Fibroblast of lung (primary cell): Measurements from ENCODE around the gene RBM4B. TPM values are rescaled to one million over a fixed set of nuclear protein-coding genes. Genes with fewer than 3 reads are reported as not detected.

Source experiments
- DNase-seq, 2 donors: peaks; one replicate each; pipeline versions ENCODE4 v3.0.0 to v3.0.0-alpha.2; 2010; ENCODE audit warnings: low read depth in 2 of 2
- H2AFZ ChIP-seq: 2 replicates; pipeline ENCODE4 v1.5.1; 2012; ENCODE audit warnings: low read length, control low read depth, inconsistent platforms
- H3K27ac ChIP-seq: 2 replicates; pipeline ENCODE4 v1.5.1; 2011; ENCODE audit warnings: low read length, control low read depth; ENCODE audit not compliant: insufficient read depth
- H3K27me3 ChIP-seq: 2 replicates; pipeline ENCODE4 v1.5.1; 2011; ENCODE audit warnings: mild to moderate bottlenecking, low read length; ENCODE audit not compliant: control insufficient read depth, insufficient read depth
- H3K36me3 ChIP-seq: 2 replicates; pipeline ENCODE4 v1.5.1; 2011; ENCODE audit warnings: low read length; ENCODE audit not compliant: control insufficient read depth, insufficient read depth
- H3K4me1 ChIP-seq: 2 replicates; pipeline ENCODE4 v1.5.1; 2011; ENCODE audit warnings: low read length; ENCODE audit not compliant: control insufficient read depth, insufficient read depth; ENCODE audit errors: extremely low read depth
- H3K4me2 ChIP-seq: 2 replicates; pipeline ENCODE4 v1.5.1; 2011; ENCODE audit warnings: low read length, control low read depth; ENCODE audit not compliant: insufficient read depth; ENCODE audit errors: extremely low read depth
- H3K4me3 ChIP-seq, 4 experiments: fragments of 200-600 bp in 1 of 4; sonication (generic) in 1 of 4; replicated peaks in 1 of 4; 2 replicates each; pipeline ENCODE4 v1.5.1; 2011 to 2016; ENCODE audit warnings: low read length in 4 of 4, low read depth in 3 of 4, mild to moderate bottlenecking in 3 of 4, control low read depth in 2 of 4, inconsistent platforms in 1 of 4, mixed read lengths in 1 of 4; ENCODE audit not compliant: insufficient read depth in 1 of 4; ENCODE audit errors: control extremely low read depth in 1 of 4
- H3K79me2 ChIP-seq: 2 replicates; pipeline ENCODE4 v1.5.1; 2012; ENCODE audit warnings: mild to moderate bottlenecking, low read length, inconsistent platforms; ENCODE audit not compliant: control insufficient read depth, insufficient read depth
- H3K9ac ChIP-seq: 2 replicates; pipeline ENCODE4 v1.5.1; 2011; ENCODE audit warnings: mild to moderate bottlenecking, low read length, control low read depth; ENCODE audit not compliant: insufficient read depth
- H3K9me3 ChIP-seq: 2 replicates; pipeline ENCODE4 v1.5.1; 2012; ENCODE audit warnings: low read depth, low read length; ENCODE audit not compliant: control insufficient read depth, insufficient read depth
- H4K20me1 ChIP-seq: 2 replicates; pipeline ENCODE4 v1.5.1; 2011; ENCODE audit warnings: low read length; ENCODE audit not compliant: control insufficient read depth, insufficient read depth; ENCODE audit errors: extremely low read depth
- EZH2 ChIP-seq: IDR thresholded peaks from 2 replicates; pipeline ENCODE4 v1.5.1; 2012; ENCODE audit warnings: low read length, control low read depth, mild to moderate bottlenecking; ENCODE audit errors: missing control alignments
- polyA minus RNA-seq: library from RNA; depleted of rRNA, polyadenylated mRNA; stranded (reverse); fragments of >200 nt; gene quantifications from 2 replicates; pipeline ENCODE4 v1.2.3, GENCODE V29; 2011; ENCODE audit warnings: low replicate concordance
- polyA plus RNA-seq, 2 donors: library from polyadenylated mRNA; depleted of rRNA in 1 of 2; stranded (reverse) in 1 of 2; unstranded in 1 of 2; fragments of >200 nt; gene quantifications; 2 replicates each; pipeline ENCODE4 v1.2.1, GENCODE V29; 2011 to 2012; ENCODE audit warnings: missing spikeins in 1 of 2
- total RNA-seq: library from RNA; depleted of rRNA; stranded (reverse); fragments of >200 nt; gene quantifications from 2 replicates; pipeline ENCODE4 v1.2.1, GENCODE V29; 2014
- TF ChIP-seq, protein P1 (sequence below), 2 donors: IDR thresholded peaks in 1 of 2; conservative IDR thresholded peaks in 1 of 2; 1 replicate in 1 of 2; 2 replicates in 1 of 2; pipeline ENCODE4 v1.5.1; 2011 to 2012; ENCODE audit warnings: low read length in 2 of 2, control low read depth in 1 of 2, inconsistent platforms in 1 of 2, low read depth in 1 of 2, mild to moderate bottlenecking in 1 of 2

The RBM4B gene, protein sequence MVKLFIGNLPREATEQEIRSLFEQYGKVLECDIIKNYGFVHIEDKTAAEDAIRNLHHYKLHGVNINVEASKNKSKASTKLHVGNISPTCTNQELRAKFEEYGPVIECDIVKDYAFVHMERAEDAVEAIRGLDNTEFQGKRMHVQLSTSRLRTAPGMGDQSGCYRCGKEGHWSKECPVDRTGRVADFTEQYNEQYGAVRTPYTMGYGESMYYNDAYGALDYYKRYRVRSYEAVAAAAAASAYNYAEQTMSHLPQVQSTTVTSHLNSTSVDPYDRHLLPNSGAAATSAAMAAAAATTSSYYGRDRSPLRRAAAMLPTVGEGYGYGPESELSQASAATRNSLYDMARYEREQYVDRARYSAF
- 28.0 and 28.4 TPM in 2 replicates for total RNA-seq
- polyA plus RNA-seq: 24.6 and 27.8 TPM in 2 replicates
- 16.0 and 18.3 TPM in 2 replicates for polyA plus RNA-seq (2012)
- 7.6 and 11.9 TPM in 2 replicates for polyA minus RNA-seq

DNA sequence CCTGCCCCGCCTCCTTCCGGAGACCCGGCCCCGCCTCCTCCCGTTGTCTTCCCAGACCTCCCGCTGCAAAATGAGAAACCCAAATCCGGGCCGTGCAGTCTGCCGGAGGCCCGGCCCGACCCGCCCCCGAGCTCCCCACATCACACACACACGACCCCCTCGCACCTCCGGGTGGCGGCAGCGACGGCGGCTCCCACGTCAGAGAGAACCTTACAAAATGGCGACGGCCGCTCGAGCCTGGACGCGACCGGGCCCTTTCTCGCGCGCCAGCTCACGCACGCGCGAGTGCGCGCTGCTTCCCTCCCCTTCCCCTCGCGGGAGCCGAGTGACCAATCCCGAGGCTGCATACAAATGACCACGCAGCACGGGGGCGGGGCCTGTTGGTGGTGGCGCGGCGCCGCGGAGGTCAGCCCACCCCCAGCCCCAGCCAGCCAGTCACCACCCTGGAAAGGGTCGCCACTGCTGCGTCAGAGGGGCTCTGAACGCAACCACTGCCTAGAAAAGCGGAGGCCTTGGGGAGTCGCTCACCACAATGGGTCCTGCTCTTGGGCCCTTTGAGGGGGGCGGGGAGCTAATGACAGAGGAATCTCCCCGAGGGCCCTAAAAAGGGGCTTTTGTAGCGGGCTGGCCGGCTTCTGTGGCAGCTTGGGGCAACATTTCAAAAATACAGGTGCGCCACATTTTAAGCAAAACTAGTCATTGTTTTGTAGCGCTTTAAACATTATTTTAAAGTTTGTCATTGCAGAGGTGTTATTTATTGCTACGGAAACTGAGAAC, at the start of gene RBM4B:
Gene RBM4B (minus strand): TSS at position 289 of the 777 bp plus-strand sequence. CDS start 808 bp downstream, outside the sequence.
- no peaks in the 10 kb centered on the region for H4K20me1 ChIP-seq
- H3K79me2 ChIP-seq: peaks cover 22% of the 10 kb centered on the region
- no peaks in the 10 kb centered on the region for H3K27me3 ChIP-seq
- no peak for TF ChIP-seq EZH2
- TF ChIP-seq, protein P1, sequence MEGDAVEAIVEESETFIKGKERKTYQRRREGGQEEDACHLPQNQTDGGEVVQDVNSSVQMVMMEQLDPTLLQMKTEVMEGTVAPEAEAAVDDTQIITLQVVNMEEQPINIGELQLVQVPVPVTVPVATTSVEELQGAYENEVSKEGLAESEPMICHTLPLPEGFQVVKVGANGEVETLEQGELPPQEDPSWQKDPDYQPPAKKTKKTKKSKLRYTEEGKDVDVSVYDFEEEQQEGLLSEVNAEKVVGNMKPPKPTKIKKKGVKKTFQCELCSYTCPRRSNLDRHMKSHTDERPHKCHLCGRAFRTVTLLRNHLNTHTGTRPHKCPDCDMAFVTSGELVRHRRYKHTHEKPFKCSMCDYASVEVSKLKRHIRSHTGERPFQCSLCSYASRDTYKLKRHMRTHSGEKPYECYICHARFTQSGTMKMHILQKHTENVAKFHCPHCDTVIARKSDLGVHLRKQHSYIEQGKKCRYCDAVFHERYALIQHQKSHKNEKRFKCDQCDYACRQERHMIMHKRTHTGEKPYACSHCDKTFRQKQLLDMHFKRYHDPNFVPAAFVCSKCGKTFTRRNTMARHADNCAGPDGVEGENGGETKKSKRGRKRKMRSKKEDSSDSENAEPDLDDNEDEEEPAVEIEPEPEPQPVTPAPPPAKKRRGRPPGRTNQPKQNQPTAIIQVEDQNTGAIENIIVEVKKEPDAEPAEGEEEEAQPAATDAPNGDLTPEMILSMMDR (conservative IDR thresholded peaks at IDR 0.05 in 1 of 2, IDR thresholded peaks at IDR 0.05 in 1 of 2; ENCODE audit: low read depth in 1 of 2, low read length in 2 of 2): no peak
- no peaks in the 10 kb centered on the region for H3K9me3 ChIP-seq
- peak within 1 kb of the TSS; percentile 87 for H3K27ac ChIP-seq
- H3K4me2 ChIP-seq: peak within 1 kb of the TSS; percentile 100
- peak within 1 kb of the TSS; percentile 80 to 84 (median 82) for H3K4me3 ChIP-seq
- H2AFZ ChIP-seq: peak within 1 kb of the TSS; percentile 63
- H3K36me3 ChIP-seq: peaks cover 5% of the 10 kb centered on the region
- peak; percentile 92 to 94 for DNase-seq
- peak within 1 kb of the TSS; percentile 83 for H3K9ac ChIP-seq
- H3K4me1 ChIP-seq: peaks cover 4% of the 10 kb centered on the region

DNA sequence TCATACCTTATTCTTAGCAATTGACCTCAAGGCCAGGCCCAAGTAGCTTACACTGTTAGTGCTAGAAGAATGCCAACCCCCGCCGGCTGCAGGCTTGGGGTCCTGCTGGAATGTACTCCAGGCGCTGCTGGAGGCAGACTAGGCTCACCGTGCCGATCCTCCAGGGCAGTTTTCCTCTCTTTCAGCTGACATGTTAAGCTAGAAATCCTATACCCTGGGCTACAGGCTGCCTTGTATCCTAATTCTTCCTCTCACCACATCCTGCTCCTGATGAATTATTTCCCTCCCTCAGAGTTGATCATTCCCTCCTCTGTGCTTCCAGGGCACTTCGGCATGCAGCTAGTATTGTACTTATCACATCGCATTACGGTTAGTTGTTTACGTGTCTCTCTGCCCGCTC, 48.0 kb upstream of the RBM4B start:
- H3K4me2 ChIP-seq: no peak overlapping the region
- DNase-seq: peak in 1 of 2 donors; percentile 56

More for the DNA sequence above, 48.0 kb upstream of the RBM4B start:
- Histone ChIP-seq H3K4me1 (no peaks in the 10 kb centered on the region), H3K9ac (no peak overlapping the region), H3K27me3 (peaks cover 45% of the 10 kb centered on the region), H3K27ac (no peak overlapping the region), H2AFZ (no peak overlapping the region), H4K20me1 (no peaks in the 10 kb centered on the region), H3K9me3 (no peaks in the 10 kb centered on the region), H3K4me3 (no peak overlapping the region), H3K79me2 (no peaks in the 10 kb centered on the region), H3K36me3 (no peaks in the 10 kb centered on the region)
- TF ChIP-seq, protein P1 (conservative IDR thresholded peaks at IDR 0.05 in 1 of 2, IDR thresholded peaks at IDR 0.05 in 1 of 2; ENCODE audit: low read depth in 1 of 2, low read length in 2 of 2): no peak
- no peak for TF ChIP-seq EZH2
